K562 (cell line): ENCODE results near the gene DPEP3. TPM values are rescaled to one million over a fixed set of nuclear protein-coding genes. Genes with fewer than 3 reads are reported as not detected.

Source experiments
- CEBPB ChIP-seq: fragments of 450-650 bp; IDR thresholded peaks from 2 replicates; pipeline ENCODE4 v1.6.1; 2016; ENCODE audit warnings: missing genetic modification characterization, missing compliant biosample characterization
- HEY1 ChIP-seq: fragments of 250-450 bp; sonication (Bioruptor Pico); IDR thresholded peaks from 2 replicates; pipeline ENCODE4 v1.5.0; 2020; ENCODE audit warnings: mild to moderate bottlenecking, moderate library complexity, borderline replicate concordance
- ILF3 ChIP-seq: fragments of 450-650 bp; IDR thresholded peaks from 2 replicates; pipeline ENCODE4 v1.6.1; 2018; ENCODE audit warnings: antibody characterized with exemption, mild to moderate bottlenecking, moderate library complexity, borderline replicate concordance
- POLR2AphosphoS2 ChIP-seq: IDR thresholded peaks from 2 replicates; pipeline ENCODE4 v1.6.1; 2012; ENCODE audit warnings: low read length, improper control_type of control experiment
- STAT5B ChIP-seq: fragments of 250-450 bp; sonication (Bioruptor Pico); IDR thresholded peaks from 2 replicates; pipeline ENCODE4 v1.8.0; 2021; ENCODE audit warnings: mild to moderate bottlenecking, inconsistent platforms
- polyA plus RNA-seq, 8 experiments: library from polyadenylated mRNA; depleted of rRNA in 4 of 8; stranded (reverse) in 5 of 8; unstranded in 3 of 8; fragments of >200 nt; fragmentation: Nextera tagmentation in 2 of 8; fragmentation: Illumina TruSeq in 1 of 8; extraction: Ambion mirVana in 2 of 8; extraction: Trizol in 1 of 8; gene quantifications; 2 replicates each; pipeline versions ENCODE4 v1.2.1 to v1.2.3, GENCODE V29; 2011 to 2014; ENCODE audit warnings: inconsistent platforms in 1 of 8, missing spikeins in 1 of 8
- total RNA-seq, 7 experiments: library from RNA; depleted of rRNA in 6 of 7; stranded (reverse); fragments of >200 nt in 6 of 7; fragmentation: Illumina TruSeq in 2 of 7; extraction: Trizol in 2 of 7; gene quantifications; 2 replicates each; pipeline versions ENCODE4 v1.2.1 to v1.2.3, GENCODE V29; 2011 to 2021; ENCODE audit warnings: low replicate concordance in 1 of 7
- TF ChIP-seq, protein P1 (sequence below), 2 experiments: fragments of 450-650 bp; IDR thresholded peaks; 2 replicates each; pipeline ENCODE4 v1.6.1; 2018; ENCODE audit warnings: mild to moderate bottlenecking in 2 of 2, low read depth in 1 of 2; ENCODE audit not compliant: partially characterized antibody in 2 of 2
- TF ChIP-seq, protein P2 (sequence below), 2 experiments: fragments of 450-650 bp; IDR thresholded peaks; 2 replicates each; pipeline ENCODE4 v1.6.1; 2016; ENCODE audit warnings: mild to moderate bottlenecking in 2 of 2, borderline replicate concordance in 1 of 2, low read depth in 1 of 2, moderate library complexity in 1 of 2
- TF ChIP-seq, protein P3 (sequence below): IDR thresholded peaks from 2 replicates; pipeline ENCODE4 v1.6.1; 2011; ENCODE audit warnings: borderline replicate concordance, low read depth, mild to moderate bottlenecking, moderate library complexity, low read length; ENCODE audit not compliant: insufficient read depth, poor library complexity, severe bottlenecking
- TF ChIP-seq, protein P4 (sequence below): sonication (generic); formaldehyde crosslinking; IDR thresholded peaks from 2 replicates; pipeline ENCODE4 v1.5.0; 2020; ENCODE audit warnings: missing genetic modification reagents

The DPEP3 gene
- total and polyA plus RNA-seq, 9 of the 15 experiments (the other 6 are each of a cell fraction or from before 2014, with no cell fraction given): not detected

DNA sequence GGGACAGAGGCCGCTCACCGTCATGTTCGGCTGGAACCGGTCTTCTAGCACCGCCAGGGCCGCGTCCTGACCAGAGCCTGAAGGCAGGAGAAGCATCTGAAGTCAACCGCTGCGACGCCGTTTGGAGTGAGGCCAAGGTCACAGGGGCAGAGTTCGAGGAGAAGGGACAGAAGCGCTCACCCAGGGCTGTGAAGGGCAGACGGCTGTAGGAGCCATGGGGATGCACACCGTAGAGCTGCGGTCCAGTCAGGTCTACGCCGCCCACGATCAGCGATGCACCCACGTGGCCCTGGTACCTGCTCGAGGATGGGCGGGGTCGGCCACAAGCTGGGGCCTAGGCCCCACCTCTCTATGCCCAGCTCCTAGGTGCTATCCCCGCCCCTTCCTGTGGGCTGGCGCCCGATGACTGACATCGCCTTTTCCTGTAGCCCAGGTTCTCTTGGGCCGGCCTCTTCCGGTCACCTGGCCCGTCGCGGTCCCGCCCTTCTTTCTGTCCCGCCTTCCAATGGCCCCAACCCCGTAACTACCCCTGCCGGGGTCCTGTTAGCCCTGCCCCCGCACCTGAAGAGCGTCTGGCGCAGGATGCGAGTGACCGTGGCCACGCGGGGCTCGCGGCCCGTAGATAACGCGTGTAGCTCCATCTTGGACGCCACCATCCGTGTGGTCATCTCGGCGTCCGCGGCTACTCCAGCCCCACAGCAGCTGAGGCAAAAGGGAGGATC is 44.7 kb downstream of the DPEP3 start (continued):
- TF ChIP-seq, protein P1, sequence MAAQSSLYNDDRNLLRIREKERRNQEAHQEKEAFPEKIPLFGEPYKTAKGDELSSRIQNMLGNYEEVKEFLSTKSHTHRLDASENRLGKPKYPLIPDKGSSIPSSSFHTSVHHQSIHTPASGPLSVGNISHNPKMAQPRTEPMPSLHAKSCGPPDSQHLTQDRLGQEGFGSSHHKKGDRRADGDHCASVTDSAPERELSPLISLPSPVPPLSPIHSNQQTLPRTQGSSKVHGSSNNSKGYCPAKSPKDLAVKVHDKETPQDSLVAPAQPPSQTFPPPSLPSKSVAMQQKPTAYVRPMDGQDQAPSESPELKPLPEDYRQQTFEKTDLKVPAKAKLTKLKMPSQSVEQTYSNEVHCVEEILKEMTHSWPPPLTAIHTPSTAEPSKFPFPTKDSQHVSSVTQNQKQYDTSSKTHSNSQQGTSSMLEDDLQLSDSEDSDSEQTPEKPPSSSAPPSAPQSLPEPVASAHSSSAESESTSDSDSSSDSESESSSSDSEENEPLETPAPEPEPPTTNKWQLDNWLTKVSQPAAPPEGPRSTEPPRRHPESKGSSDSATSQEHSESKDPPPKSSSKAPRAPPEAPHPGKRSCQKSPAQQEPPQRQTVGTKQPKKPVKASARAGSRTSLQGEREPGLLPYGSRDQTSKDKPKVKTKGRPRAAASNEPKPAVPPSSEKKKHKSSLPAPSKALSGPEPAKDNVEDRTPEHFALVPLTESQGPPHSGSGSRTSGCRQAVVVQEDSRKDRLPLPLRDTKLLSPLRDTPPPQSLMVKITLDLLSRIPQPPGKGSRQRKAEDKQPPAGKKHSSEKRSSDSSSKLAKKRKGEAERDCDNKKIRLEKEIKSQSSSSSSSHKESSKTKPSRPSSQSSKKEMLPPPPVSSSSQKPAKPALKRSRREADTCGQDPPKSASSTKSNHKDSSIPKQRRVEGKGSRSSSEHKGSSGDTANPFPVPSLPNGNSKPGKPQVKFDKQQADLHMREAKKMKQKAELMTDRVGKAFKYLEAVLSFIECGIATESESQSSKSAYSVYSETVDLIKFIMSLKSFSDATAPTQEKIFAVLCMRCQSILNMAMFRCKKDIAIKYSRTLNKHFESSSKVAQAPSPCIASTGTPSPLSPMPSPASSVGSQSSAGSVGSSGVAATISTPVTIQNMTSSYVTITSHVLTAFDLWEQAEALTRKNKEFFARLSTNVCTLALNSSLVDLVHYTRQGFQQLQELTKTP (IDR thresholded peaks at IDR 0.05; ENCODE audit: low read depth in 1 of 2, partially characterized antibody in 2 of 2): no peak
- TF ChIP-seq, protein P2, sequence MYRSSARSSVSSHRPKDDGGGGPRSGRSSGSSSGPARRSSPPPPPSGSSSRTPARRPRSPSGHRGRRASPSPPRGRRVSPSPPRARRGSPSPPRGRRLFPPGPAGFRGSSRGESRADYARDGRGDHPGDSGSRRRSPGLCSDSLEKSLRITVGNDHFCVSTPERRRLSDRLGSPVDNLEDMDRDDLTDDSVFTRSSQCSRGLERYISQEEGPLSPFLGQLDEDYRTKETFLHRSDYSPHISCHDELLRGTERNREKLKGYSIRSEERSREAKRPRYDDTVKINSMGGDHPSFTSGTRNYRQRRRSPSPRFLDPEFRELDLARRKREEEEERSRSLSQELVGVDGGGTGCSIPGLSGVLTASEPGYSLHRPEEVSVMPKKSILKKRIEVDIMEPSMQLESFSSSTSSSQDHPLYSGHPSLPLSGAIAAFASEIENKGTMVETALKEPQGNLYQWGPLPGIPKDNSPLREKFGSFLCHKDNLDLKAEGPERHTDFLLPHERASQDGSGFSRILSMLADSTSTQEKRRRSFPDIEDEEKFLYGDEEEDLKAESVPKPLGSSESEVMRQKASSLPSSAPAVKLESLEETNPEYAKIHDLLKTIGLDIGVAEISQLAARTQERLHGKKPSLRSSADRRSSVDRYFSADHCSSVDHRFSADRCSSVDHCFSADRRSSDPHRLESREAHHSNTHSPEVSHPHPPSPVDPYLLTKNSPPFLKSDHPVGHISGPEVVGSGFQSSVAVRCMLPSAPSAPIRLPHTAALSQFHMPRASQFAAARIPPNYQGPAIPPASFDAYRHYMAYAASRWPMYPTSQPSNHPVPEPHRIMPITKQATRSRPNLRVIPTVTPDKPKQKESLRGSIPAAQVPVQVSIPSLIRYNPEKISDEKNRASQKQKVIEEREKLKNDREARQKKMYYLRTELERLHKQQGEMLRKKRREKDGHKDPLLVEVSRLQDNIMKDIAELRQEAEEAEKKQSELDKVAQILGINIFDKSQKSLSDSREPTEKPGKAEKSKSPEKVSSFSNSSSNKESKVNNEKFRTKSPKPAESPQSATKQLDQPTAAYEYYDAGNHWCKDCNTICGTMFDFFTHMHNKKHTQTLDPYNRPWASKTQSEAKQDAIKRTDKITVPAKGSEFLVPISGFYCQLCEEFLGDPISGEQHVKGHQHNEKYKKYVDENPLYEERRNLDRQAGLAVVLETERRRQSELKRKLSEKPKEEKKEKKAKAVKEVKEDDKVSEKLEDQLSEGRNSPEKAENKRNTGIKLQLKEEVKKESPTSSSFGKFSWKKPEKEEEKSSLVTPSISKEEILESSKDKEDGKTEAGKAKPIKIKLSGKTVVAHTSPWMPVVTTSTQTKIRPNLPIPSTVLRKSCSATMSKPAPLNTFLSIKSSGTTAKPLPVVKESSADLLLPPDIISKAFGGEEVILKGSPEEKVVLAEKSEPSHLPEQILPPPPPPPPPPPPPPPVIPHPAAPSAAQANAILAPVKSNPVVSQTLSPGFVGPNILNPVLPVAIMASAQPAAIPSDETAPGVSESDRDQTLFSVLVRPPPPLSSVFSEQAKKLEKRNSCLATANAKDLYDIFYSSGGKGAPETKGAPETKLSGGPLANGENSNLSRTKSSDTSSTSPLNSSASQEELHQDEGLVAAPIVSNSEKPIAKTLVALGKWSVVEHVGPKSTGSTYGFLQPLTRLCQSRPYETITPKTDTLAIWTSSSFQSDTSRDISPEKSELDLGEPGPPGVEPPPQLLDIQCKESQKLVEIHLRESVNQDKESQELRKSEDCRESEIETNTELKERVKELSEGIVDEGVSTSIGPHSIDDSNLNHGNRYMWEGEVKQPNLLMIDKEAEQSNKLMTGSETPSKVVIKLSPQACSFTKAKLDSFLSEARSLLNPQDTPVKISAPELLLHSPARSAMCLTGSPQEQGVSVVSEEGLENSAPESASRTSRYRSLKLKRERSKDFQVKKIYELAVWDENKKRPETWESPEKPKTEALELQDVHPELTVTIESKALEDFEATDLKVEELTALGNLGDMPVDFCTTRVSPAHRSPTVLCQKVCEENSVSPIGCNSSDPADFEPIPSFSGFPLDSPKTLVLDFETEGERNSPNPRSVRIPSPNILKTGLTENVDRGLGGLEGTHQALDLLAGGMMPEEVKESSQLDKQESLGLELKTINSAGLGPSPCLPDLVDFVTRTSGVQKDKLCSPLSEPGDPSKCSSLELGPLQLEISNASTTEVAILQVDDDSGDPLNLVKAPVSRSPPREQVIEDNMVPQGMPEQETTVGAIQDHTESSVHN (IDR thresholded peaks at IDR 0.05; ENCODE audit: borderline replicate concordance in 1 of 2, low read depth in 1 of 2): no peak
- TF ChIP-seq STAT5B (CRISPR knock-in tag): no peak
- TF ChIP-seq ILF3: no peak
- peak; percentile 58; the same call in 1 of the 2 replicates for TF ChIP-seq HEY1 (CRISPR knock-in tag)
- TF ChIP-seq, protein P3, sequence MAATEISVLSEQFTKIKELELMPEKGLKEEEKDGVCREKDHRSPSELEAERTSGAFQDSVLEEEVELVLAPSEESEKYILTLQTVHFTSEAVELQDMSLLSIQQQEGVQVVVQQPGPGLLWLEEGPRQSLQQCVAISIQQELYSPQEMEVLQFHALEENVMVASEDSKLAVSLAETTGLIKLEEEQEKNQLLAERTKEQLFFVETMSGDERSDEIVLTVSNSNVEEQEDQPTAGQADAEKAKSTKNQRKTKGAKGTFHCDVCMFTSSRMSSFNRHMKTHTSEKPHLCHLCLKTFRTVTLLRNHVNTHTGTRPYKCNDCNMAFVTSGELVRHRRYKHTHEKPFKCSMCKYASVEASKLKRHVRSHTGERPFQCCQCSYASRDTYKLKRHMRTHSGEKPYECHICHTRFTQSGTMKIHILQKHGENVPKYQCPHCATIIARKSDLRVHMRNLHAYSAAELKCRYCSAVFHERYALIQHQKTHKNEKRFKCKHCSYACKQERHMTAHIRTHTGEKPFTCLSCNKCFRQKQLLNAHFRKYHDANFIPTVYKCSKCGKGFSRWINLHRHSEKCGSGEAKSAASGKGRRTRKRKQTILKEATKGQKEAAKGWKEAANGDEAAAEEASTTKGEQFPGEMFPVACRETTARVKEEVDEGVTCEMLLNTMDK: no peak
- TF ChIP-seq POLR2AphosphoS2: peak; percentile 88; the same call in 1 of the 2 replicates
- TF ChIP-seq, protein P4, sequence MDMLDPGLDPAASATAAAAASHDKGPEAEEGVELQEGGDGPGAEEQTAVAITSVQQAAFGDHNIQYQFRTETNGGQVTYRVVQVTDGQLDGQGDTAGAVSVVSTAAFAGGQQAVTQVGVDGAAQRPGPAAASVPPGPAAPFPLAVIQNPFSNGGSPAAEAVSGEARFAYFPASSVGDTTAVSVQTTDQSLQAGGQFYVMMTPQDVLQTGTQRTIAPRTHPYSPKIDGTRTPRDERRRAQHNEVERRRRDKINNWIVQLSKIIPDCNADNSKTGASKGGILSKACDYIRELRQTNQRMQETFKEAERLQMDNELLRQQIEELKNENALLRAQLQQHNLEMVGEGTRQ (CRISPR knock-in tag): peak; percentile 95
- no peak for TF ChIP-seq CEBPB
